ENCODE results near the gene WDR87.

The WDR87 gene

DNA sequence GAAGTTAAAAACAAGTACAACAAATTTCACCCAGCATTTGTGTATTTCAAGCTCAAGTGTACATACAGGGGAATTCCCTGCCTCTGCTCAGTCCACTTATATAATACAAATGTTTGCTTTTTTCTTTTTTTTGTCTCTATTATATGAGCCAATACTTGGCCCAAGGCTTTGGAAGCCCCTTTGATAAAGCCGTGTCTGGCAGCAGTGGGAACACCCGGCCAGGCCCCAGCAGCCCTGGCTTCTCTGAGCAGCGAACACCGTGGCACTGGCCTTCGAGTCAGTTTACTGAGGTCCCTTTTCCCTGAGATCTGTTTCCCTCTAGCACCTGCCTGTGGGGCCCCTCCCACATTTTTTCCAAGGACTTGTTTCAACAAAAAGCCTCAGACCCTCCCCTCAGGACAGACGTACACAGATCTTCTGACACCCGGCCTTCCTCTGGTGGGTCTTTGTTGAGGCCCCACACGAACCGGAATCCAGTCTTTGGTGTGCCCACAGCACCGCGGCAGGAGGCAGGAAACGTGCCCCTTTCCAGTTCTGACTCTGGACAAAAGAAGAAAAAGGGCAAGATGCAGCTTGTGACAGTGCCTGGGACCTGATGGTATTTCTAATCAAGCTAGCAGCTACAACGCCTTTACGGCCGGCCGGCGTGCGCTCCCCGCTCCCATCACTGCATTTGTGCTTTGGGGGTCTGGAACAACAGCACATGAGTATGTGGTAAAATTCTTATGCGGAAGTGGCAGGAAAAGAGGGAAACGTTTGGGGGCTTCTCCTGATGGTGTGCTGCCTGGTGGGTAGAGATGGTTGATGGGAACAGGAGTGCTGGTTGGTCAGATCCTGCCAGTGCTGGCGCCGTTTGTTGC lies 14.4 kb upstream of the WDR87 start:
- H3K4me3 ChIP-seq (ENCODE audit: low read length), result peak overlapping the region; percentile 1; the same call in 1 of the 2 replicates
- no peak for TF ChIP-seq ZNF274 (IDR thresholded peaks at IDR 0.05; ENCODE audit: low read depth, low read length)

- TF ChIP-seq ZNF274 (IDR thresholded peaks at IDR 0.05; ENCODE audit: low read depth, low read length), result no peak
- H3K4me3 ChIP-seq (ENCODE audit: low read length), result peak overlapping the region; percentile 61; the same call in 1 of the 2 replicates
Observed at GRCh38 chr19:37914908-37915307, 8.5 kb upstream of the WDR87 start.

GRCh38 chr19:37909661-37910199 lies 3.3 kb upstream of the WDR87 start:
- no peak for TF ChIP-seq ZNF274 (IDR thresholded peaks at IDR 0.05; ENCODE audit: low read depth, low read length)
- peak overlapping the region; percentile 34; the same call in 1 of the 2 replicates for H3K4me3 ChIP-seq (ENCODE audit: low read length)

DNA sequence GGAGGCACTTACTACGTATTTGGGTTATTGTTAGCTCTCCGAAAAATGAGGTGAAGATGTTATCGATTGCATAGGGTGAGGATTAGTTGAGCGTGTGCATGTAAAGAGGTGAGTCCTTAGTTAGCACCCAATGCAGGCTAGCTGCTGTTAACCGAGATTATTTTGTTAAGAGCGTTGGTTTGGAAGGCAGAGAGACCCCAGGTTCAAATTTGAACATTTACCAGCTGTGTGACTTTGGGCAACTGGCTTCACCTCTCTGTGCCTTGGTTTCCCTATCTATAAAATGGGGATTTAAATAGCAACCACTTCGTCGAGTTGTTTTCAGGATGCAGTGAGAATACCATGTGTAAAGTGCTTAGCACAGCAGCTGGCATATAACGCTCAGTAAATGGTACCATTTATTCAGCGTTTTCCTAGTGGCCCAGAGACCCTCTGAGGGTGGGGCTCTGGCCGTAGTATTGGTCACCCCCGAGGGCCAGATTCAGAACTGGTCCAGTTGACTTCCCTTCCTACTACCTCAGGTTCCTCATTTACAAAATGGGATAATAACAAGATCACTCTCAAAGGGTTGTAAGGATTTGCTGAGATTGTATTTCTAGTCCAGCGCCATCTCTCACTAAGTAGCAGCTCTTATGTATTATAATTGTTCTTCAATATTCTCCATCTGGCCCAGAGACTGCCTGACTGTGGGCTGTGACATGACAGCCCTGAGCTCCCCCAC lies 1.5 kb upstream of the WDR87 start:
- TF ChIP-seq ZNF274 (IDR thresholded peaks at IDR 0.05; ENCODE audit: low read depth, low read length), result no peak
- peak overlapping the region; percentile 74 for H3K4me3 ChIP-seq (ENCODE audit: low read length)

- H3K4me3 ChIP-seq (ENCODE audit: low read length), result peak within 1 kb of the TSS; percentile 74
- no peak for TF ChIP-seq ZNF274 (IDR thresholded peaks at IDR 0.05; ENCODE audit: low read depth, low read length)
Observed at GRCh38 chr19:37906869-37907734, 708 bp upstream of the WDR87 start, which contains the start of gene SIPA1L3. Gene SIPA1L3 (plus strand): TSS chr19:37907208. CDS start chr19:38081566, 174,358 bp downstream.

GRCh38 chr19:37903096-37903495 lies 3.3 kb downstream of the WDR87 start:
- H3K4me3 ChIP-seq (ENCODE audit: low read length), result no peak overlapping the region
- no peak for TF ChIP-seq ZNF274 (IDR thresholded peaks at IDR 0.05; ENCODE audit: low read depth, low read length)

DNA sequence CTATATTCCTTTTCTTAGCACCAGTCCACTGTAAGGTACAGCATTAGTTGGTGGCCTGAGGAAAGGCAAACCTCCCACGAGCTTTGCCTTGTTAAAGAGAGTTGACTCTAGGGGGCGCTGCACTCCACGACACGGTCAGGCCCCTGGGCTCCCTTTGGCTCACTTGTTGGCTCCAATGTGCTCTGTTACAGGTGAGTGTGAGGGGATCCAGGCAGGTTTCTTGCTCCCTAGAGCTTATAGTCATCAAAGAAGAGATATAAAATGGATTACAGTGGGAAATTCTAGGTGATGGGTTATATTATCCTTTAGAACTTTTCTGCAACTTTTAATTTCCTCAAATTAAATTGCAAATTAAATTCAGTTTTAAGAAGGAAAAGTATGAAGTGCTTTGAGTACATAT lies 3.7 kb downstream of the WDR87 start:
- no peak for TF ChIP-seq ZNF274 (IDR thresholded peaks at IDR 0.05; ENCODE audit: low read depth, low read length)
- no peak overlapping the region for H3K4me3 ChIP-seq (ENCODE audit: low read length)

DNA sequence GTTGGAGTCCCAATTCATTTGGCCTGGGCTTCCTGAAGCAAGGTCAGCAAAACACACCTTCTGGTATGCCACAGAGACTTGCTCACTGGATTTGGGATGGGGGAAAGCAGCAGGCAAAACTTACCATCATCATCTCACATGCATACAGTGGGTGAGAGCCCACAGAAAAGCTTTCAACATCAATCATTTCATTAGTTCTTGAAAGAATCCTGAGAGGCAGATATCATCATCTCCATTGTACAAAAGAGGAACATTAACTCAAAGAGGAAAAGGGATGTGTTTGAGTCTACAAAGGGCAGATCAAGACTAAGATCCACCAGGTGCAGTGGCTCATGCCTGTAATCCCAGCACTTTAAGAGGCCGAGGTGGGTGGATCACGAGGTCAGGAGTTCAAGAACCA lies 6.4 kb downstream of the WDR87 start:
- no peak for TF ChIP-seq ZNF274 (IDR thresholded peaks at IDR 0.05; ENCODE audit: low read depth, low read length)

DNA sequence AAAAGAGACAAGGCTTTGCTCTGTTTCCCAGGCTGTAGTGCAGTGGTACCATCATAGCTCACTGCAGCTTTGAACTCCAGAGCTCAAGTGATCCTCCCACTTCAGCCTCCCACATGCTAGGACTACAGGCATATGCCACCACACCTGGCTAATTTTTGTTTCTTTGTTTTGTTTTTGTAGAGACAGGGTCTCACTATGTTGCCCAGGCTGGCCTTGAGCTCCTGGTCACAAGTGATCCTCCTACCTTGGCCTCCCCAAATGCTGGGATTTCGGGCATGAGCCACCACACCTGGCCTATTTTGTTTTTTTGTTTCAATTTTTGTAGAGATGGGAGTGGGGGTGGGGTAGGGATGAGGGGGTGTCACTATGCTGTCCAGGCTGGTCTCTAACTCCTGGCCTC lies 6.9 kb downstream of the WDR87 start:
- TF ChIP-seq ZNF274 (IDR thresholded peaks at IDR 0.05; ENCODE audit: low read depth, low read length), result no peak

More for the DNA sequence above, 6.4 kb downstream of the WDR87 start:
- no peak overlapping the region for H3K4me3 ChIP-seq (ENCODE audit: low read length)

GRCh38 chr19:37896180-37896579 lies 10.2 kb downstream of the WDR87 start:
- TF ChIP-seq ZNF274 (IDR thresholded peaks at IDR 0.05; ENCODE audit: low read depth, low read length), result no peak

More for the DNA sequence above, 6.9 kb downstream of the WDR87 start:
- no peak overlapping the region for H3K4me3 ChIP-seq (ENCODE audit: low read length)

DNA sequence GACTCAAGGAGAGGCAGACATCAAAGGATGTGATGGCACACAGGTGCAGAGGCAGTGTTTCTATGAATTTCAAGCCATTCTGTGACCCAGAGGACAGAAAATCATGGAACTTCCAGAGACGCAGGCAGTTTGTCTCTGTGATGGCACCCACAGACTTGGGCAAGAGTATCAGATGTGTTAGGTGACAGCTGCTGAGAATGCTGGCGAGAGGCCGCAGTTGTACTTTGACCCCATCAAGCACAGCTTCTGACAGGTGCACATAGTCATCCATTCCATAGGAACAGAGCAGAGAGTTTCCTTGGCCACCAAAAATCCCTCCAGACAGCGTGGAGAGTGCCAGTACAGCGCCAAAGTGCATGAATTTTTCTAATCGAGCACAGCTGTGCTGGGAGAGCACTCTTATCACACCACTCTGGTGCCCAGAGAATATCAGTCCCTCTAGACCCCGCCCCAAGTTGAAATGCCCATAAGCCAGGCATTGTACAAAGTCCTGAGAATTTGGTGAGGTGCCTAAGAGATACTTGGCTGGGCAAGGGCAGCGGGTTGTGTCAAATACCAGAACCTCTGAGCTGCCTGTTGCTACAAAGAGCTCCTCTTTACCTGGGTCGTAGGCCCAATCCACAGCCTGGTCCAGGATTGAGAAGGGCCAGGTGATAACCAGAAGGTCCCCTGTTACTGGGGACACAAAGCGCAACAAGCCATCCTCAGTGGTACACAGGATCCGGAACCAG lies 12.4 kb downstream of the WDR87 start:
- H3K4me3 ChIP-seq (ENCODE audit: low read length), result no peak overlapping the region
- no peak for TF ChIP-seq ZNF274 (IDR thresholded peaks at IDR 0.05; ENCODE audit: low read depth, low read length)

More at GRCh38 chr19:37896180-37896579, 10.2 kb downstream of the WDR87 start:
- no peak overlapping the region for H3K4me3 ChIP-seq (ENCODE audit: low read length)

GRCh38 chr19:37886571-37886970 lies 19.8 kb downstream of the WDR87 start:
- TF ChIP-seq ZNF274 (IDR thresholded peaks at IDR 0.05; ENCODE audit: low read depth, low read length), result no peak
- no peak overlapping the region for H3K4me3 ChIP-seq (ENCODE audit: low read length)

GRCh38 chr19:37885392-37885791 lies 21.0 kb downstream of the WDR87 start:
- no peak overlapping the region for H3K4me3 ChIP-seq (ENCODE audit: low read length)
- no peak for TF ChIP-seq ZNF274 (IDR thresholded peaks at IDR 0.05; ENCODE audit: low read depth, low read length)

Data from GM08714 (cell line).